NCI-H1417 treated with DMSO at 0.1 percent for 48 hours (cell line): ENCODE measurements around the gene EPHA6.
"Not testable (repeated sequence)": the region's sequence is repeated elsewhere in the genome, so short reads cannot be mapped to it uniquely, and the experiment has no call there.

Source experiments
- DNase-seq: peaks from one replicate; lab custom pipeline; 2025; lab: John Stamatoyannopoulos, UW

EPHA6 gene

GRCh38 chr3:96915445-96915844 is 101.1 kb downstream of the EPHA6 start:
- no peak for DNase-seq

GRCh38 chr3:96931119-96931862 is 116.9 kb downstream of the EPHA6 start:
- DNase-seq = no peak

- not testable (repeated sequence) for DNase-seq
These were observed 127.7 kb downstream of the EPHA6 start for GRCh38 chr3:96942131-96942530.

- DNase-seq = no peak
These were observed 144.5 kb downstream of the EPHA6 start for GRCh38 chr3:96958856-96959255.

- DNase-seq = no peak
These were observed 145.1 kb downstream of the EPHA6 start for GRCh38 chr3:96959474-96959873.

- no peak for DNase-seq
These were observed 145.7 kb downstream of the EPHA6 start for GRCh38 chr3:96959901-96960641.

GRCh38 chr3:96960661-96961330 is 146.4 kb downstream of the EPHA6 start:
- no peak for DNase-seq

- no peak for DNase-seq
These were observed 147.2 kb downstream of the EPHA6 start for GRCh38 chr3:96961576-96961975.

- no peak for DNase-seq
These were observed 152.0 kb downstream of the EPHA6 start for GRCh38 chr3:96966181-96966929.

- no peak for DNase-seq
These were observed 155.8 kb downstream of the EPHA6 start for GRCh38 chr3:96970211-96970610.

- DNase-seq = no peak
These were observed 163.3 kb downstream of the EPHA6 start for GRCh38 chr3:96977671-96978070.

GRCh38 chr3:96983716-96984115 is 169.3 kb downstream of the EPHA6 start:
- DNase-seq = not testable (repeated sequence)

- DNase-seq = no peak
These were observed 171.8 kb downstream of the EPHA6 start for GRCh38 chr3:96986241-96986640.

- no peak for DNase-seq
These were observed 176.8 kb downstream of the EPHA6 start for GRCh38 chr3:96991231-96991630.

- no peak for DNase-seq
These were observed 177.5 kb downstream of the EPHA6 start for GRCh38 chr3:96991800-96992365.

- DNase-seq = no peak
These were observed 180.6 kb downstream of the EPHA6 start for GRCh38 chr3:96994988-96995387.

- no peak for DNase-seq
These were observed 181.6 kb downstream of the EPHA6 start for GRCh38 chr3:96996009-96996408.

- no peak for DNase-seq
These were observed 187.2 kb downstream of the EPHA6 start for GRCh38 chr3:97001611-97002010.

GRCh38 chr3:97009427-97010019 is 195.1 kb downstream of the EPHA6 start:
- DNase-seq = no peak

GRCh38 chr3:97010881-97011657 is 196.7 kb downstream of the EPHA6 start:
- DNase-seq = no peak

GRCh38 chr3:97021778-97022177 is 207.4 kb downstream of the EPHA6 start:
- DNase-seq = no peak
